Activated naive CD4-positive, alpha-beta T cell treated with anti-CD3 and anti-CD28 coated beads for 36 hours (primary cell): Measurements from ENCODE around the gene CRK. TPM values are rescaled to one million over a fixed set of nuclear protein-coding genes. Genes with fewer than 3 reads are reported as not detected.
"Not testable (repeated sequence)": the region's sequence is repeated elsewhere in the genome, so short reads cannot be mapped to it uniquely, and the experiment has no call there.

Source experiments
- CTCF ChIA-PET: fragments of 350-600 bp; sonication (Branson Sonifier 250); formaldehyde crosslinking; loops from one replicate; lab custom pipeline; 2021; ENCODE audit warnings: antibody characterized with exemption; lab: Charles Lee
- DNase-seq: peaks from one replicate; pipeline ENCODE4 v3.0.0-alpha.2; 2020
- H3K27ac Mint-ChIP-seq: one replicate; pipeline ENCODE4 v1.8.0; 2021; ENCODE audit warnings: mild to moderate bottlenecking, mixed read lengths
- H3K27me3 Mint-ChIP-seq: one replicate; pipeline ENCODE4 v1.8.0; 2021; ENCODE audit warnings: low read depth, mixed read lengths
- H3K36me3 Mint-ChIP-seq: one replicate; pipeline ENCODE4 v1.8.0; 2021; ENCODE audit warnings: low read depth, mixed read lengths
- H3K4me1 Mint-ChIP-seq: one replicate; pipeline ENCODE4 v1.8.0; 2021; ENCODE audit warnings: low read depth, mixed read lengths
- H3K4me3 Mint-ChIP-seq: one replicate; pipeline ENCODE4 v1.8.0; 2021; ENCODE audit warnings: mild to moderate bottlenecking, moderate library complexity, mixed read lengths
- H3K9me3 Mint-ChIP-seq: one replicate; pipeline ENCODE4 v1.8.0; 2021; ENCODE audit warnings: mixed read lengths
- intact Hi-C: fragments of 100-400 bp; cut with micrococcal nuclease; formaldehyde crosslinking; loops from one replicate; pipeline ENCODE4 v1.15.1; 2023
- total RNA-seq, 2 experiments: library from RNA; stranded (reverse); gene quantifications; one replicate each; pipeline ENCODE4 v1.2.3, GENCODE V29; 2021

CRK gene
- total RNA-seq, 2 experiments from 2014 or later, result 10.6 to 14.1 TPM

DNA sequence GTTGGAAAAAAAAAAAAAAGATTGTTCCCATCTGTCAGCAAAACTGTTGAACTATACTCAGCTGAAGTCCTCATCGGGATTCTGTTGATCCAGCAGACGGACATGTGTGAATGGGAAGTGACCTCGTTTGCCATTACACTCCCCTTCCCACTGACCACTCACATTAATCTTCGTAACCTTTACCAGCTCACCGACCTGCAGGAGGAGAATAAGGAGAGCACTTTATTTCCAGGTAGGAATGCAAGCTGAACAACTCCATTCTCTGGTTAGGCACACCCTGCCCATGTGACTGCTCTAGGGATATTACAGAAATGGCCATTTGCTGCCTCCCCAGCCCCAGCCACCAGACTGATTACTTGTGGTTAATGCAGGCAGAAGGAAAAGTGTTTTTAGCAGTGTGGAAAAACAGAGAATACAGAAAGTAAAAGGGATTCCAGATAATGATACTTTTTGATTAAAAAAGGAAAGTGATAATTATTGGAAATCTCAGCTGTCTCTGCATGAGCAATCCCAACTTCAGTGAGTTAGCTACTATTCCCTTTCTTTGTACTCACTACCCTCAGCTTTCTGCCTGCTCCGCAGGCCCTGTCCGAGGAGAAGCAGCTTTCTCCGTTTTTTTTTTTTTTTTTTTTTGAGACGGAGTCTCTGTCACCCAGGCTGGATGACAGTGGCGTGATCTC is 32.4 kb downstream of the CRK start:
- intact Hi-C loops, result no loop called here
- peak overlapping the region; percentile 4 for H3K27ac Mint-ChIP-seq
- H3K4me1 Mint-ChIP-seq, result peaks cover 14% of the 10 kb centered on the region
- CTCF ChIA-PET, result interaction anchor here (1.2 kb wide), 1 partner anchor 58 kb away, joined by 5 read pairs; no protein-coding TSS in a partner anchor
- no peak overlapping the region for H3K4me3 Mint-ChIP-seq
- H3K9me3 Mint-ChIP-seq, result no peaks in the 10 kb centered on the region
- H3K27me3 Mint-ChIP-seq, result no peaks in the 10 kb centered on the region
- peaks cover 12% of the 10 kb centered on the region for H3K36me3 Mint-ChIP-seq
- DNase-seq, result no peak

- Mint-ChIP-seq H3K4me3 (no peak overlapping the region), H3K36me3 (peaks cover 13% of the 10 kb centered on the region), H3K9me3 (no peaks in the 10 kb centered on the region), H3K27ac (peak overlapping the region; percentile 51), H3K27me3 (no peaks in the 10 kb centered on the region), H3K4me1 (peaks cover 14% of the 10 kb centered on the region)
- CTCF ChIA-PET, result no interaction called here
- intact Hi-C loops, result no loop called here
- no peak for DNase-seq
These were observed 33.1 kb downstream of the CRK start for GRCh38 chr17:1422885-1423284.

DNA sequence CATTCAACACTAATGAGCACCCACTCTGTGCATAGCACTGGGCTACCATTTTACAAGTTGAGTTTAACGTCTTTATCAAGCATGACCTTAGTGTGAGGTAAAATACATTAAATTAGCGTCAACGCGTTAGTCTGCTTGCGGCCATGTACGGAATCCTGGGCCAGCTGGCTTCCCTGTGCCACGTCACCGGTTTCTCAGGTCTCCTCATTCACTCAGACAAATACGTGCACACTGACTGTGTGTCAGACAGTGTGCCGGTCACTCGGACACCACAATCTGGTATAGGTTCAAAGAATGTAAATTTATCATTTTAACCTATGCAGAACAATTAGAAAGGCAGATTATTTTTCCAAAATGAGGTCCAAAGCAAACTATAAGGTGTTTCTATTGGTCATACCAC is 34.6 kb downstream of the CRK start:
- no peaks in the 10 kb centered on the region for H3K27me3 Mint-ChIP-seq
- H3K27ac Mint-ChIP-seq, result no peak overlapping the region
- H3K4me3 Mint-ChIP-seq, result no peak overlapping the region
- no peak for DNase-seq
- CTCF ChIA-PET, result no interaction called here
- peaks cover 14% of the 10 kb centered on the region for H3K36me3 Mint-ChIP-seq
- no peaks in the 10 kb centered on the region for H3K9me3 Mint-ChIP-seq
- intact Hi-C loops, result no loop called here
- H3K4me1 Mint-ChIP-seq, result peaks cover 14% of the 10 kb centered on the region

DNA sequence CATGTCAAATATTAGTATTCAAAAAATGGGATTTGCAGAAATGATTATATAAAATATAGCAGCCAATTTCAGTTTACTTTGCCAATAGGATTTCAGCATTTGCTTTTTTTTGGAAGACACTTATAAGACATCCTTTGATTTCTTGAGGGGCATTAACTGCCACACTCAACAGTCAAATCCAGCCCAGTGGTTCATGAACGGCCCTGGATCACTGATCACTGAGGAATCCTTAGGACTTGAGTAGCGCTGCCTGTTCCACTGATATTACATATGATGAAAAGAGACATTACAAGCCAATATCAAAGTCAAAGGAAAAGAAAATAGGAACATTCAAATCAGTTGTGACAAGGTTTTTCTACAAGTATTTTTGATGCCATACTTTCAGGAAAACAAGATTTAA is 35.1 kb downstream of the CRK start:
- intact Hi-C loops, result no loop called here
- CTCF ChIA-PET, result no interaction called here
- Mint-ChIP-seq H3K4me3 (no peak overlapping the region), H3K27me3 (no peaks in the 10 kb centered on the region), H3K36me3 (peaks cover 13% of the 10 kb centered on the region), H3K4me1 (peaks cover 14% of the 10 kb centered on the region), H3K9me3 (no peaks in the 10 kb centered on the region), H3K27ac (no peak overlapping the region)
- DNase-seq, result no peak

DNA sequence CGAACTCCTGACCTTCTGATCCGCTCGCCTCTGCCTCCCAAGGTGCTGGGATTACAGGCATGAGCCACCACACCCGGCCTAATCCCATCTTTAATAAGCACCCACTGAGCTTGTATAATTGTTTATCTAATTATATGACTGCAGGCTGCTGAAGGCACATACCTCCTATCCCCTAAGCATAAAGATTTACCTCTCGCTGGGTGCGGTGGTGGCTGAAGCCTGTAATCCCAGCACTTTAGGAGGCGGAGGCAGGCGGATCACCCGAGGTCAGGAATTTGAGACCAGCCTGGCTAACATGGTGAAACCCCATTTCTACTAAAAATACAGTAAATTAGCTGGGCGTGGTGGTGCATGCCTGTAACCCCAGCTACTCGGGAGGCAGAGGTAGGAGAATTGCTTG is 35.9 kb downstream of the CRK start:
- Mint-ChIP-seq H3K27ac (no peak overlapping the region), H3K9me3 (no peaks in the 10 kb centered on the region), H3K27me3 (no peaks in the 10 kb centered on the region), H3K4me1 (peaks cover 14% of the 10 kb centered on the region), H3K4me3 (no peak overlapping the region), H3K36me3 (peaks cover 11% of the 10 kb centered on the region)
- intact Hi-C loops, result no loop called here
- no peak for DNase-seq
- CTCF ChIA-PET, result interaction anchor here (1.2 kb wide), 1 partner anchor 41 kb away, joined by 4 read pairs; no protein-coding TSS in a partner anchor

DNA sequence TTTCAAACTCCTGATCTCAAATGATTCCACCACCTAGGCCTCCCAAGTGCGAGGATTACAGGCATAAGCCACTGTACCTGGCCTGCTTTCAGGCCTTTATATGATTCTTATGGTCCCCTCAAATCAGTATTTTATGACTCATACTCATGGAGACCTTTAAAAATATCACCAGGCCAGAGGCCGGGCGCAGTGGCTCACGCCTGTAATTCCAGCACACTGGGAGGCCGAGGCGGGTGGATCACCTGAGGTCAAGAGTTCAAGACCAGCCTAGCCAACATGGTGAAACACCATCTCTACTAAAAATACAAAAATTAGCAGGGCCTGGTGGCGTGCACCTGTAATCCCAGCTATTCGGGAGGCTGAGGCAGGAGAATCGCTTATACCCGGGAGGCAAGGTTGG is 37.6 kb downstream of the CRK start:
- CTCF ChIA-PET, result interaction anchor here (0.6 kb wide), 1 partner anchor 44 kb away, joined by 3 read pairs; no protein-coding TSS in a partner anchor
- intact Hi-C loops, H3K27ac Mint-ChIP-seq, H3K27me3 Mint-ChIP-seq, H3K4me3 Mint-ChIP-seq, H3K9me3 Mint-ChIP-seq, DNase-seq, H3K36me3 Mint-ChIP-seq, H3K4me1 Mint-ChIP-seq: not testable (repeated sequence)

DNA sequence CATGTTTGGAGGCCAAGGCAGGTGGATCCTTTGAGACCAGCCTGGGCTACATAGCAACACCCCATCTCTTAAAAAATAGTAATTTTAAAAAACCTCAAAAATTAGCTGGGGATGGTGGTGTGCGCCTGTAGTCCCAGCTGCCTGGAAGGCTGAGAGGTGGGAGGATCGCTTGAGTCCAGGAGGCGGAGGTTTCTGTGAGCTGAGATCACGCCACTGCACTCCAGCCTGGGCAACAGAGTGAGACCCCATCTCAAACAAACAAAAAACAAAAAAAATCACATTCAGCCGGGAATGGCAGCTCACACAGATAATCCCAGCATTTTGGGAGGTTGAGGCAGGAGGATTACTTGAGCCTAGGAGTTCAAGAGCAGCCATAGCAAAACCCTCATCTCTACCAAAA is 39.6 kb downstream of the CRK start:
- Mint-ChIP-seq H3K4me1 (no peaks in the 10 kb centered on the region), H3K4me3 (no peak overlapping the region), H3K9me3 (no peaks in the 10 kb centered on the region), H3K27me3 (no peaks in the 10 kb centered on the region), H3K27ac (no peak overlapping the region), H3K36me3 (peaks cover 2% of the 10 kb centered on the region)
- CTCF ChIA-PET, result no interaction called here
- intact Hi-C loops, result no loop called here
- DNase-seq, result no peak

DNA sequence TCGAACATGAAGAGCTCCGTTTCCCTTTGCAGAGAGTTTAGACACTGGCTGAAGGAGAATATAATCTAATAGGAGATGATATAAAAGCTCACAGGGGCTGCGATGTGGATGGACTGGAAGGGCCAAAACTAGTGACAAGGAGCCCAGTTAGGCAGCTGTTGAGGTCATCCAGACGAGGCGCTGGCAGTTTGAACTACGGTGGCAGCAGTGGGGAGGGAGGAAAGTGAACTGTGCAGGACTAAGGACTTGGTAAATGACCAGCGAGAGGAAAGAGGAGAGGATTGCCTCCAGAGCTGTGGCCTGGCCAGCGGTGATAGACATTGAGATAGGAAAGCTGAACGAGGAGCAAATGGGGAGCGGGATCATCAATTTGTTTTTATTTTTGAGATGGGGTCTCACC is 41.4 kb downstream of the CRK start:
- no peaks in the 10 kb centered on the region for H3K27me3 Mint-ChIP-seq

DNA sequence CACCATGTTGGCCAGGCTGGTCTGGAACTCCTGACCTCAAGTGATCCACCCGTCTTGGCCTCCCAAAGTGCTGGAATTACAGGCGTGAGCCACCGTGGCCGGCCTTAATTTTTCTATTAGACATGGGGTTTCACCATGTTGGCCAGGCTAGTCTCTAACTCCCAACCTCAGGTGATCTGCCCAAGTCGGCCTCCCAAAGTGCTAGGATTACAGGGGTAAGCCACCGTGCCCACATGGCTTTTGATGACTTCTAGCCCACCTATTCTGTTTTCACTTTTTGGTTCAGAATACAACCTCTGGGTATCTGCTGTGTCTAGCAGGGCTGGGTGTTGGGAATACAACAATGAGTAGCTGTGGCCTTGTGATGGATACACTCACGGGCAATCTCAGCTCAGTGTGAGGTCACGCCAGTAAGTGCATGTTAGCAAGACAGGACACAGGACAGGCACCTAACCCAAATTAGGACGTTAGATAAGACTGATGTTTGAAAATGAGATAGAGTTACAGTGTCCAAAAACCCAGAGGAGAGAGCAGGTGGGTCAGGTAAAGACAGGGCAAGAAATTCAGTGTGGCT is 41.9 kb downstream of the CRK start:
- CTCF ChIA-PET, result interaction anchor here (0.8 kb wide), 1 partner anchor 48 kb away, joined by 3 read pairs; no protein-coding TSS in a partner anchor
- Mint-ChIP-seq H3K27me3 (no peaks in the 10 kb centered on the region), H3K4me1 (no peaks in the 10 kb centered on the region), H3K27ac (no peak overlapping the region), H3K36me3 (peaks cover 1% of the 10 kb centered on the region), H3K9me3 (no peaks in the 10 kb centered on the region), H3K4me3 (no peak overlapping the region)
- intact Hi-C loops, result no loop called here
- DNase-seq, result no peak

More for the DNA sequence above, 41.4 kb downstream of the CRK start:
- DNase-seq, result no peak
- CTCF ChIA-PET, result interaction anchor here (0.8 kb wide), 1 partner anchor 49 kb away, joined by 3 read pairs; no protein-coding TSS in a partner anchor
- Mint-ChIP-seq H3K36me3 (peaks cover 1% of the 10 kb centered on the region), H3K4me1 (no peaks in the 10 kb centered on the region), H3K9me3 (no peaks in the 10 kb centered on the region), H3K4me3 (no peak overlapping the region), H3K27ac (no peak overlapping the region)
- intact Hi-C loops, result no loop called here

GRCh38 chr17:1413281-1413791 is 42.7 kb downstream of the CRK start:
- H3K27ac Mint-ChIP-seq, result no peak overlapping the region
- H3K4me3 Mint-ChIP-seq, result no peak overlapping the region
- H3K27me3 Mint-ChIP-seq, result no peaks in the 10 kb centered on the region
- no peaks in the 10 kb centered on the region for H3K4me1 Mint-ChIP-seq
- intact Hi-C loops, result no loop called here
- CTCF ChIA-PET, result interaction anchor here (0.8 kb wide), 1 partner anchor 81 kb away, joined by 3 read pairs; no protein-coding TSS in a partner anchor
- DNase-seq, result no peak
- H3K9me3 Mint-ChIP-seq, result no peaks in the 10 kb centered on the region
- peaks cover 1% of the 10 kb centered on the region for H3K36me3 Mint-ChIP-seq

- H3K4me3 Mint-ChIP-seq, result no peak overlapping the region
- intact Hi-C loops, result no loop called here
- no peaks in the 10 kb centered on the region for H3K4me1 Mint-ChIP-seq
- no peaks in the 10 kb centered on the region for H3K27me3 Mint-ChIP-seq
- DNase-seq, result no peak
- CTCF ChIA-PET, result no interaction called here
- no peaks in the 10 kb centered on the region for H3K36me3 Mint-ChIP-seq
- no peaks in the 10 kb centered on the region for H3K9me3 Mint-ChIP-seq
- H3K27ac Mint-ChIP-seq, result no peak overlapping the region
These were observed 43.6 kb downstream of the CRK start for GRCh38 chr17:1412185-1413110.

GRCh38 chr17:1402262-1402586 is 53.8 kb downstream of the CRK start:
- Mint-ChIP-seq H3K27ac (no peak overlapping the region), H3K4me3 (no peak overlapping the region), H3K27me3 (no peaks in the 10 kb centered on the region), H3K9me3 (no peaks in the 10 kb centered on the region), H3K36me3 (peaks cover 24% of the 10 kb centered on the region), H3K4me1 (peaks cover 10% of the 10 kb centered on the region)
- no peak for DNase-seq
- intact Hi-C loops, result no loop called here
- CTCF ChIA-PET, result interaction anchor here (0.6 kb wide), 1 partner anchor 80 kb away, joined by 6 read pairs; no protein-coding TSS in a partner anchor
